Neutrophil (primary cell): ENCODE measurements around the gene PKIG.
A peak's percentile ranks its signal among the peaks of the same experiment; 100 is the strongest.

ENCODE experiments used
- H3K27ac ChIP-seq: fragments of 200-600 bp; sonication (generic); 2 replicates; pipeline ENCODE4 v1.5.1; 2016; ENCODE audit warnings: mild to moderate bottlenecking, moderate library complexity
- H3K27me3 ChIP-seq: fragments of 200-600 bp; sonication (generic); 2 replicates; pipeline ENCODE4 v1.6.0; 2016; ENCODE audit warnings: mild to moderate bottlenecking
- H3K36me3 ChIP-seq: fragments of 200-600 bp; sonication (generic); 2 replicates; pipeline ENCODE4 v1.5.1; 2017
- H3K4me1 ChIP-seq, 2 experiments: fragments of 200-600 bp in 1 of 2; sonication (generic) in 1 of 2; 1 replicate in 1 of 2; 2 replicates in 1 of 2; pipeline versions ENCODE4 v1.5.1 to v1.6.1; 2013 to 2016; ENCODE audit warnings: low read depth in 1 of 2, low read length in 1 of 2, mild to moderate bottlenecking in 1 of 2, moderate library complexity in 1 of 2; ENCODE audit not compliant: control insufficient read depth in 1 of 2, insufficient read depth in 1 of 2
- H3K4me3 ChIP-seq, 2 experiments: fragments of 200-600 bp in 1 of 2; sonication (generic) in 1 of 2; 1 replicate in 1 of 2; 2 replicates in 1 of 2; pipeline ENCODE4 v1.5.1; 2013 to 2016; ENCODE audit warnings: low read depth in 1 of 2, low read length in 1 of 2, mild to moderate bottlenecking in 1 of 2, moderate library complexity in 1 of 2
- H3K9me3 ChIP-seq: fragments of 200-600 bp; sonication (generic); 2 replicates; pipeline ENCODE4 v1.5.1; 2016
- CTCF ChIP-seq: fragments of 200-600 bp; sonication (generic); IDR thresholded peaks from 2 replicates; pipeline ENCODE4 v1.5.1; 2016; ENCODE audit warnings: antibody characterized with exemption

PKIG gene

GRCh38 chr20:44571362-44571988 lies 10.9 kb upstream of the PKIG start:
- Histone ChIP-seq H3K27me3 (no peaks in the 10 kb centered on the region), H3K27ac (no peak overlapping the region), H3K4me1 (peaks cover 5 to 6% of the 10 kb centered on the region in 2 experiments), H3K36me3 (no peaks in the 10 kb centered on the region), H3K9me3 (no peaks in the 10 kb centered on the region), H3K4me3 (no peak overlapping the region)
- TF ChIP-seq CTCF = no peak

GRCh38 chr20:44572551-44573500 lies 9.6 kb upstream of the PKIG start:
- peaks cover 18 to 19% of the 10 kb centered on the region in 2 experiments for H3K4me1 ChIP-seq
- no peak overlapping the region for H3K27ac ChIP-seq
- H3K9me3 ChIP-seq = no peaks in the 10 kb centered on the region
- no peaks in the 10 kb centered on the region for H3K36me3 ChIP-seq
- no peak overlapping the region for H3K4me3 ChIP-seq
- TF ChIP-seq CTCF = no peak
- no peaks in the 10 kb centered on the region for H3K27me3 ChIP-seq

DNA sequence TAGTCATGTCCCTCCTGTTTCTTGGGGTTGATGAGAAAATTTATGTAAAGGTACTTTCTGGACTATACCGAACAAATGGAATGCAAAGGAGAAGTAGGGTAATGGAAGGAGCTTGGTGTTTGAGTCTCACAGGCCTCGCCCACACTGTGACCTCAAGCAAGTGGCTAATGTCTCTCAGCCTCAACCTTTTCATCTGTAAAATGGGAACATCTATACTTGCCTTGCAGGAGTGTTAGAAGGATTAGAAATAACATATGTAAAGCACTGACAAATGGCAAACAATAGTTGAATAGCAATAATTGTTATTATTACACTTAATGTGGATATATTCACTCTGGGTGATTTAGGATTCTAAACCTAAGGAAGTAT lies 8.9 kb upstream of the PKIG start:
- Histone ChIP-seq H3K4me3 (no peak overlapping the region), H3K4me1 (peaks cover 18 to 20% of the 10 kb centered on the region in 2 experiments), H3K36me3 (no peaks in the 10 kb centered on the region), H3K27ac (no peak overlapping the region), H3K9me3 (no peaks in the 10 kb centered on the region), H3K27me3 (no peaks in the 10 kb centered on the region)
- TF ChIP-seq CTCF = no peak

DNA sequence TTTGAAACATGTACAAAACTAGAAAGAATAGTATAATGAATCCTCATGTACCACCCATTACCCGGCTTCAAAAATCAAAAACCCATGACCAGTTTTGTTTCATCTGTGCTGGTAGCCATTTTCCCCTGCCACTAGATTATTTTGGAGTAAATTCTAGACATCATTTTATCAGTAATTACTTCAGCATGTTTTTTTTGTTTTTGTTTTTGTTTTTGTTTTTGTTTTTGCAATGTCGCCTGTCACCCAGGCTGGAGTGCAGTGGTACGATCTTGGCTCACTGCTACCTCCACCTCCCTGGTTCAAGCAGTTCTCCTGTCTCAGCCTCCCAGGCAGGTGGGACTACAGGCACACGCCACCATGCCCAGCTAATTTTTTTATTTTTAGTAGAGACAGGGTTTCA lies 8.0 kb upstream of the PKIG start:
- no peak overlapping the region for H3K27ac ChIP-seq
- no peak for TF ChIP-seq CTCF
- peaks cover 18 to 20% of the 10 kb centered on the region in 2 experiments for H3K4me1 ChIP-seq
- H3K27me3 ChIP-seq = no peaks in the 10 kb centered on the region
- H3K36me3 ChIP-seq = no peaks in the 10 kb centered on the region
- H3K9me3 ChIP-seq = no peaks in the 10 kb centered on the region
- H3K4me3 ChIP-seq = no peak overlapping the region

DNA sequence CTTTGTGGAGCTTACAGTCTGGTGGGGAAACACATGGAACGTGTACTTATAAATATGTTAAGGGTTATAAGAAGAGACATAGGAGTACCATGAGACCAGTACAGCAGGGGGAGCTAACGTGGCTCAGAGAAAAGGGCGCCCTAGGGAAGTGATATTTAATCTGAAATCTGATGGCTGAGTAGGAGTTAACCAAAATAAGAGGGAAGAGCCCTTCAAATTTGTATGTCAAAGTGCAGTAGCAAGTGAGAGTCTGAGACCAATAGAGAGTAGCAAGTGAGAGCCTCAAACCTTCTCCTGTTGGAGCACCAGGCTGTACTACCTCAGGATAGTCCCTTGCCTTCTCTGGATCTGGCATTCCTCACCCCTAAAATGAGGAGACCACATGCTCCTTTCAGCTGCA lies 6.1 kb upstream of the PKIG start:
- no peaks in the 10 kb centered on the region for H3K27me3 ChIP-seq
- peak overlapping the region in 1 of 2 experiments; percentile 35 for H3K4me3 ChIP-seq
- no peaks in the 10 kb centered on the region for H3K36me3 ChIP-seq
- TF ChIP-seq CTCF = no peak
- peaks cover 18 to 20% of the 10 kb centered on the region in 2 experiments for H3K4me1 ChIP-seq
- H3K27ac ChIP-seq = peak overlapping the region; percentile 82
- no peaks in the 10 kb centered on the region for H3K9me3 ChIP-seq
